Activated T-cell treated with anti-CD3 and anti-CD28 coated beads for 1 hour (primary cell): Measurements from ENCODE around the gene ABR.

Source experiments
- DNase-seq: peaks from one replicate; pipeline ENCODE4 v3.0.0-alpha.2; 2020; ENCODE audit warnings: low read depth

The ABR gene

GRCh38 chr17:958712-959451, 220.9 kb downstream of the ABR start:
- DNase-seq, result no peak

GRCh38 chr17:957856-958421, 221.8 kb downstream of the ABR start:
- no peak for DNase-seq

- DNase-seq, result no peak
Measured at GRCh38 chr17:956905-957304, 222.9 kb downstream of the ABR start.

GRCh38 chr17:954431-955164, 225.2 kb downstream of the ABR start:
- no peak for DNase-seq

GRCh38 chr17:953767-954166, 226.0 kb downstream of the ABR start:
- DNase-seq, result no peak
